GM19452 (cell line): ENCODE data around the gene NAV2.
"Not testable (repeated sequence)": the region's sequence is repeated elsewhere in the genome, so short reads cannot be mapped to it uniquely, and the experiment has no call there.

Source experiments
- ATAC-seq: cut with Tn5 transposase; IDR thresholded peaks from one replicate; pipeline ENCODE4 v1.9.1; 2021; ENCODE audit not compliant: unreplicated experiment

The NAV2 gene

DNA sequence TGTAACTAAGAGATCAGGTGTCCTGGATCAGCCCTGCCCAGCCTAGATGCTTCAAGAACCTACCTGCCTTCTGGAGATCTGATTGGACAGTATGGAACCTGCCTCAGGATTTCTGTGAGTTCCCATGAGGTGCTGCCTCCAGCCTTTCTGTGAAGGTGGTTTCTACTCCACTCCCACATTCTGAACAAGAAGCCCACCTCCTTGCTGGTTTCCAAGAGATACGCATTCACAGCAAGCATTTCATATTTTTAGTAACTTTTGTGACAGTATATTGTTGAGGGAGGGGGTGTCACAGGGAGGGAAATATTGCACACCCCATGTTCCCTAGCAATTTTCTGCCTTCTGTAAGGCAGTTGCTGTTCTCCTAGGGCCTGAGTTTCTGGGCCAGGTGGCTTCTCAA lies 204.4 kb downstream of the NAV2 start:
- ATAC-seq, result no peak

DNA sequence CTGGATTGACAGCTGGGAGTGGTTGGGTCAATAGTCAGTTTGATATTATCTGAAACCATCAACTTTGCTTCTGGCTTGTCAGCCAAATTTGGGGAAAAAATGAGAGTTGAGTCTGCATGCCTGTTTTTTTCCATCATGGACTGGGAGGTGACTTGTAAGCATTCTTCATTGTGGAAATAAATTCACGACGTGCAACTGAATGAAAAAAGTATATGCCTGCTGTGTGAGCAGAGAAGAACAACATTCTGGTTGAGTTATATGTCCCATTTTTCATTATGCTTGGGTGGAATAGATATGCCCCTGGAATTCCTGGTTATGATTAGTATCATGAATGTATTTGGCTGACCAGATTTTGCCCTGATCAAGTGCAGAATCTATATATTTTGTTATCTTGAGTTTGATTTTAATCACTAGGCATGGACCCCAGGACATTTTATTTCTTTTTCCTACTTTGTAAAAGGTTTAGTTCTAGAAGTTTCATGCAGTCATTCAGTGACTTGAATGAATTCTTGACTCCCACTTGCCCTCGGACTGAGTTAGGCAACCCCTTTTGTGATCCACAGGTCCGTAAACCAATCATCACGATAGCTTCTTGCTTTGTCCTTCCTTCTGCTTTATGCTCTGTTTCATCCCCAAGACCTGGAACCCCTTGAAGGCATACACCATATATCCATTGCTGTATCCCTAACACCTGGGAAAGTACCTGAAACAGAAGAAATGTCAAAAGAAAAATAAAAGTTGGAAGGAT lies 205.8 kb downstream of the NAV2 start:
- ATAC-seq, result no peak

DNA sequence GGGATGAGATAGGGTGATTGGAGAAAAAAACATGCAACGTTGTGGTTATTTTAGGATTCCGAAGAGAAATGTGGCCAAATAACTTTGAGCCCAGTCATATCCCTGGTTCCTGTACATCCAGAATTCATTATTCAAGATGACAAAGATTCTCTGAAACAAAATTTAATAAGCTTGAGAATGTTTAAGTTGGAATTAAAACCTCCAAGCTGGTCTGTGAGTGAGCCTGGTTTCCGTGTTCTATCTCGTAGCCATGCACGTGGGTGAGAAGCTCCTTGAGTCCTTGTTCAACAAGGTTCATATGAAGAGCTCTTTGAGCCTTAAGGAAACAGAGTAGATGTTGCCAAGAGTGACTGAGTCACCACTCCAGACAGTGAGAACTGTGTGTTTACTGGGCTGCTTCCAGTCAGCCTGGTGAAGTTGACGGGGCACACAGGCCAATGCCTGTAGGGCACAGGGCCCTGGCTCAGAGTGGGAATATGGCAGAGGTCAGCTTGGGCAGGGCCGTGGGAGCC lies 206.5 kb downstream of the NAV2 start:
- ATAC-seq, result no peak

DNA sequence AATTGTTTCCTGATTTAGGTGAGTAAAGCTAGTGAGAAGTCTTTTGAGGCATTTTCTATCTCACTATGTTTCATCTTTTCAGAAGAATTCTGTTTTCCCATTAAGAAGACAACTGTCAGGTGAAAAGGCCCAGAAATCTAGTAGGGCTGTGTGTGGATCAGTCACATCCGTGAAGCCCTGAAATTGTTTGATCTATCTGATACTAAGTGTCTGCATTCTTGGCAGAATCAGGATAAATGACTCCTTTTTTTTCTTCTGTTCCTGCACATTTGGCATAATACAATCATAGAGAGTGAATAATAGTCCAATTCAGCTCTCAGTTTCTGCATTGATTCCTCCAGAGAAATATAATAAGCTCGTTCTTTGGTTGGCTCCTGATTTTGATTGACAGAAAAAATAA lies 208.3 kb downstream of the NAV2 start:
- ATAC-seq, result no peak

DNA sequence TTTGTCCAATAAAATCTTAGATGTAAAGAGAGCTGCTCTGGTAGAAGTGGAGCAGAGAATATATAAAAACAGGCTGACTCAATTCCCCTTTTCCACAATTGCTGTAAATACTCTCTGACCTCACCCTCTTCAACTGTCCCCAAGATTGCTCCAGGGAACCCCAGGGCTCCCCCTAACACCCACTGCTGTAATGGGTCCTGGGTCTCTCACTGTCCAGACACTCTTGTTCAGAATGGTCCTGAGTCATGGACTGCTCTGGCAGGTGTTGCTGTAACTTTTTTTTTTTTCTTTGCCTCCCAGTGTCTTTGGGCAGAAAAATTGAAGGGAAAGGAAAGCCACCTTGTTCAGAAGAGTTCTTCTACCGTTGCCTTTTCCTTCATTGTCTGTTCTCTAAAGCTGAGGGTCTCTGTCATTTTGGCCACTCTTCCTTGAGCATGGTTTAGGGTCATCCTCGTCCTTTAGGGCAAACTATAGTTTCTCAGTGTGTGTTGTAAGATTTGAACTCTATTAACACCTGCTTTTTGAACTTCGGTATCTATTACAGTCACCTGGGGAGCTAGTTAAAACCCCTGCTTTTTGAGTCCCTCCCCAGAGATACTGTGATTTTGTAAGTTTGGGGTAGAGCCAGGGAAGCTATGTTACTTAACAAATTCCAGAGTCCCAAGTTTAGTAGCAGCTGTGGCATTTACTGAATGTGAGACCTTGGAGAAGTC lies 209.5 kb downstream of the NAV2 start:
- no peak for ATAC-seq

DNA sequence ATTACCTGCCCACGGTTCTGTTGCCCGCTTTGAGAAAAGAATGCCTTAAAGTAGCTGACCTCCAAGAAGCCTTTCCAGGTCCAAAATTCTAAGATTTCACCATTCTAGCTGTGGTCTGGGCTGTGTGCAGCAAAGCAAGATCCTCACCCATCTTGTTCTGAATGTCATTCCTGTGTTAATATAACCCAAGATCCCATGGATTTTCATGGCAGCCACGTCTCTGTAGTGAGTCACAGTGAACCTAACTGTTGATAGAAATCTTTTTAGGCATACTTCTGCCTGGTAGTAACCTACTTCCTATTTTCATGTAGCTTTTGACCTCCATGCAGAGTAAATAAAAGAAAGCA lies 210.0 kb downstream of the NAV2 start:
- no peak for ATAC-seq

DNA sequence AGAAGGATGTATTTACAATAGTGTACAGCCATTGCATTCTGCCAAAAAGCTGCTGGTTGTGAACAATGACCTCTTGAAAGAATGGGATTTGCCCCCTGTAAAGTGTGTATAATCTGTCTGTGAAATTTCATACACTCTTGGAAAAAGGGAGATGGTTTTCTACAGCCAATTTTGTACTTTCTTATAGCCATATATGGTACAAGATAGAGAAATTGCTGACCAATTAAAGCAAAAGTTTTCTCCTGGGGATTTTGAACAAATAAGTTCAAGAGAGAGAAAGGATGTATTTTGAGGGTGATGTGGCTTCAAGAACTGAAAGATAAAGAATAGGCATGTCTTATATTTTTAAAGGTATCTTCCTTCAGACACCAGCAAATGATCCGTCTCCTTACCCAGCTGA lies 211.0 kb downstream of the NAV2 start:
- no peak for ATAC-seq

DNA sequence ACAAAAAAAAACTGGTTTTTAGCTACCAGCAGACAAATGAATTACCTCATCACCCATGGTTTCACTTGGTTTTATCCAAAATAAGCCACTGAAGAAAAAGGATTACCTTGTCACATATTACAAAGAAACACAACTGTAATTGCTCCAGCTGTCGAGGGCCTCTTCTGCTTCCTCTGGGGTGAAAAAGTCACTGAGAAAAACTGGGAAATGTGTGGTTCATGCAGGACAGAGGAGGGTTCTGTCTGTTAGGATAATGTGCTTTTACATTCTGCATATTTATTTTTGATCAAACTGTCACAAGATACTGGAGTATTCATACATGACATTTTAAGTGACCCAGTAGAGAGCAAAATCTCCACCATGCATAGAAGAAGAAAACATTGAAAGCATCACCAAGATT lies 211.7 kb downstream of the NAV2 start:
- ATAC-seq, result no peak

DNA sequence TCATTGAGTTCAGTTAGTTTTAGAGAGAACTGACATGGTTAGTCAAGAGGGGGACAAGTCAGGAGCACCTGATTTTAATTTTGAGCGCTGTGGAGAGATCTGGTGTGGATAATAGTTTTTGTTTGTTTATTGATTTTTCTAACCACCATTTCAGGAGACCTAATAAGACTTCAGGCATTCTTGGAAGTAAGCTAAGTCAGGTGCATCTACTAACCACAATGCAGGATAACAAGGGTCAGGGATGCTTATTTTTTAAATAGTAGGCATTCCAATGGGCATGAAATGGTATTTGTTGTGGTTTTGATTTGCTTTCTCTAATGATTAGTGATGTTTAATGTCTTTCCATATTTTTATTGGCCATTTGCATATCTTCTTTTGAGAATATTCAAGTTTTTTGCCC lies 212.1 kb downstream of the NAV2 start:
- ATAC-seq, result no peak

DNA sequence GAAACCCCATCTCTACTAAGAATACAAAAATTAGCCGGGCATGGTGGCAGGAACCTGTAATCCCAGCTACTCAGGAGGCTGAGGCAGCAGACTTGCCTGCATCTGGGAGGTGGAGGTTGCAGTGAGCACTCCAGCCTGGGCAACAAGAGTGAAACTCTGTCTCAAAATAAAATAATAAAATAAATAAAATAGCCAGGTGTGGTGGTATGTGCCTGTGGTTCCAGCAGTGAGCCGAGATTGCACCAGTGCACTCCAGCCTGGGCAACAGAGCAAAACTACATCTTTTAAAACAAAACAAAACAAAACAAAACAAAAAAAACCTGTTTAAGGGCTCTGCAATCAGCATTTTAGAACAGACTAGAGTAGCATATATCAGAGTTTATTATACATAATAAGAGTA lies 214.8 kb downstream of the NAV2 start:
- not testable (repeated sequence) for ATAC-seq

DNA sequence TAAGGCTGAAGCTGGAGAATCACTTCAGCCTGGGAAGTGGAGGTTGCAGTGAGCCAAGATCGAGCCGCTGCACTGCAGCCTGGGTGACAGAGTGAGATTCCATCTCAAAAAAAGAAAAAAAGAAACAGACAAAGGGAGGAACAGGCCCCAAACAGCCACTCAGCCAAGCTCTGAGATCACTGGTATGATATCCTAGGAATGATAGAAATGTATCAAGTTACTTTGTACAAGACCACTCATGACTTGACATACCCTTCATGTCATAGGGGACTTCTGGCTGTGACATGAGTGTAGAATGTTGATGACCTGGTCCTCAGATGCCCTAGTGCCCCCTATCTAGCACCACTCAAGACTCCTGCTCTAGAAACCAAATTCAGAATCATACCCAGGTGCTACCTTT lies 216.5 kb downstream of the NAV2 start:
- no peak for ATAC-seq

DNA sequence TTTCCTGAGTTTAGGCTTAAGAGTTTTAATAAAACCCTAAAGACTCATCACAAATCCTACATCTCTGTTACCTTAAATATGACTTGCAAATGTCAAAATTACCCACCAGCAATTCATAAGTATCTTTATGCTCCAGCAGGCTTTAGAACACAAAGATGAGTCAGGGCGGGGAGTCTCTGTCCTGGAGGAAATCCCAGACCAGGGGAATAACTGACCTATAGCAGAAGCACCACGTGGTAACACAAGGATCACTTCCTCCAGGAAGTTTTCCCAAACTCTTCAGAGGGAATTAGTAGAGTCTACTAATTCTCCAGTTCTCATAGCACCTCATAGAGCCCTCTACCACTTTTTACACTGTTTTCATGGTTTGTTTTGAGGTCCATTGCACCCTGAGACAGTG lies 217.0 kb downstream of the NAV2 start:
- no peak for ATAC-seq

DNA sequence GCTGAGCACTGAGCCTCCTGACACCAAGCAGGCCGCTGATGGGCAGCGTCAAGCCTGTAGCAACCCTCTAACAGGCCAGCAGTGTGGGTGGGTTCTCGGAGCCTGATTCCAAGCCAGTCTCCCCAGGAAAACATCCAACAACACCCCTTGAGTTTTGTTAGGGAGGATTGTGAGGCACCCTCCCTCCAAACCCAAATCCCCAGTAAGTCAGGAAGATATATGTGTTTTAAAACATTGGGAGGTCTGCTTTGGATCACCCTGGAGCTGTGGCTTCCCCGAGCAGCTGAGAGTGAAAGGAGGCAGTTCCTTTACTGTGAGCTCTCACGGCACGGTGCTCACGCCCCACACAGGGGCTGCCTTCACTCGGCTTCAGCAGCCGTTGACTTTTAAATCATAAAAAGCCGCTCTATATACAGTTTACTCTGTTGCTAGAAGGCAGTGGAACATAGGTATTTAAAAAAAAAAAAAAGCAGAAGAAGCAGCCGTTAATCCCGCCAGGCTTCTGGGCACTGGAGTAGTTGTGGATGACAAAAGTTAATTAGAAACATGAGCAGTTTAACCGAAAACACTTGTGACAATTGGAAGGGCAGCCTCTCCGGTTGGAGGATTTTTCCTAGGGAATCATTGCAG lies 218.6 kb downstream of the NAV2 start:
- no peak for ATAC-seq

DNA sequence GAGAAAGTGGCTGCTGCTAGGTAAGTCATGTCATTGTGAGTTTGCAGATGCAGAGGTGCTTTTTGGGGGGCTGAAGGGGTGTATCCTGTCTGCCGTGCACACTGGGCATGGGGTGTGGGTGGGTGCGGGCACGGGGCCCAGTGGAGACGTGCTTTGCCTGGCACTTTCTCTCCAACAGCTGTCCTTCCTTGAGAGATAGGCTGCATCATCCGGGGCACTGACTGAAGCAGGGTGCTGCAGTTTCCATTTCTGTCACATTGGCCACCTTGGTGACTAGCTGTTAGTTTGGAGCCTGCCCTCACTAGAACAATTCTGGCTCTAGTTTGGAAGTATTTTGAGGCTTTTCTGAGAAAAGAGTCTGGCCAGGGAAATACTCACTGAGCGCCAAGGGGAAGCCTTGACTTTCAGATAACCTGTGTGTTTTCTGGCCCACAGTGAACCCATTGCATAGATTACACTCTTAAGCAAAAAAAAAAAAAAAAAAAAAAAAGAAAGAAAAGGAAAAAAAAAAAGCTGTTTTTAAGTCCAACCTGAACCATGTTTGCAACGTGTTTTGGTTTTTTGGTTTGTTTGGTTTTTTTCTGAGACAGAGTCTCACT lies 219.2 kb downstream of the NAV2 start:
- no peak for ATAC-seq

DNA sequence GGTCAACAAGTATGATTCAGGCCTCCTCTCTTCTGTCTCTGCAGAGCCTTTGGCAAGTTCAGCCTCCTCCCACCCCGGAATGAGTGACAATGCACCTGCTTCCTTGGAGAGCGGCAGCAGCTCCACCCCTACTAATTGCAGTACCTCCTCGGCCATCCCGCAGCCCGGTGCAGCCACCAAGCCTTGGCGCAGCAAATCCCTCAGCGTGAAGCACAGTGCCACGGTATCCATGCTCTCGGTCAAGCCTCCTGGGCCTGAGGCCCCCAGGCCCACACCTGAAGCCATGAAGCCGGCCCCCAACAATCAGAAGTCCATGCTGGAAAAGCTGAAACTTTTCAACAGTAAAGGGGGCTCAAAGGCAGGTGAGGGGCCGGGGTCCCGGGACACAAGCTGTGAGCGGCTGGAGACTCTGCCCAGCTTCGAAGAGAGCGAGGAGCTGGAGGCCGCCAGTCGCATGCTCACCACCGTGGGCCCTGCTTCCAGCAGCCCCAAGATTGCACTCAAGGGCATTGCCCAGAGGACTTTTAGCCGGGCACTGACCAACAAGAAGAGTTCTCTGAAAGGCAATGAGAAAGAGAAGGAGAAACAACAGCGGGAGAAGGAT lies 220.6 kb downstream of the NAV2 start:
- ATAC-seq, result no peak

DNA sequence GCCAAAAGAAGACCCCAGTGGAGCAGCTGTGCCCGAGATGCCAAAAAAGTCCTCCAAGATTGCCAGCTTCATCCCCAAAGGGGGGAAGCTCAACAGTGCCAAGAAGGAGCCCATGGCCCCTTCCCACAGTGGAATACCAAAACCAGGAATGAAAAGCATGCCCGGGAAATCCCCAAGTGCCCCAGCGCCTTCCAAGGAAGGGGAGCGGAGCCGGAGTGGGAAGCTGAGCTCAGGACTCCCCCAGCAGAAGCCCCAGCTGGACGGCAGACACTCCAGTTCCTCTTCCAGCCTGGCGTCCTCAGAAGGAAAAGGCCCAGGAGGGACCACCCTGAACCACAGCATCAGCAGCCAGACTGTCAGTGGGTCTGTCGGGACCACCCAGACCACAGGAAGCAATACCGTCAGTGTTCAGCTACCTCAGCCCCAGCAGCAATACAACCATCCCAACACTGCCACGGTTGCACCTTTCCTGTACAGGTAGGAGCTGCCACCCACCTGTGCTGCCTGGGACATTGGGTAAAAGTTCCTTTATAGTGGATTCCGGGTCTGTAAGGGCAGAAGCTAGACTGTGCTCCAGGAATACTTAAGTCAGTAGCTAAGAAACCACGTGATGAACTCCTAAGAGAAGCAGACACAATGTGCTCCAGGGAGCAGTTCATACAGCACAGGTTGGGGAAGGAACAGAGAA lies 221.3 kb downstream of the NAV2 start:
- no peak for ATAC-seq

DNA sequence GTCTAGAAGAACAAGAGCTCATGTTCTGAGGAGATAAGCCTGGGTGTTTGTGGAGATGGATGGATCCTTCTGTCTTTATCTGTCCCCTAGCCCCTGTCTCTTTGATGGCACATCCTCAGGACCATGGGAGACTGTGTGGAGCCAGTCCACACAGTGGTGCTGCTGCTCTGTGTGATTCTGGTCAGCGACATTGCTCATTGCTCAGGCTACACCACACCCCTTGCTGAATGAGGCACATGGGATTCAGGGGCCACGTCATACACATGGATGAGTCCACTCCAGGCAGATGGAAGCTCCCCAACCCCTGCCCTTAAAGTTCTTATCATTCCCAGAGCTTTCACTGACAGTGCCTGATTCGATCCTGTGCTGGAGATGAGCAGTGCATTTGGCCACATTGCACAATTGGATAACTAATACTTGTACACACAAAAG lies 222.2 kb downstream of the NAV2 start:
- no peak for ATAC-seq

DNA sequence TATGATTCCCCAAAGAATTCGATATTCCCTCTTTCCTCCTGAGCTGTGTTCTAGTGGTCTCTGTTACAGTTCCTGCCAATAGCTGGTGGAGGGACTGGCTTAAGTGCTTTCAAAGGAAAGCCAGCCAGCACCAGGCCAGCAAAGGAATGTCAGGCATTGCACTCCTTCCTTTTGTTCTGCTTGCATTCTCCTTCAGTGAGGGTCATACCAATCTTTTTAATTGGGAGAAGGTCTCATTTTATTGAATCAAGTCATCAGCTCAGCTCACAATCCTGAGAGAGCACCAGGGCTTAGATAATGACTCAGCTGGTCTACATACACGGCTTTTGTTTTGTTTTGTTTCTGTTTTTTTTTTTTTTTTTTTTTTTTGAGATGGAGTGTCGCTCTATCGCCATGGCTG lies 222.9 kb downstream of the NAV2 start:
- no peak for ATAC-seq

DNA sequence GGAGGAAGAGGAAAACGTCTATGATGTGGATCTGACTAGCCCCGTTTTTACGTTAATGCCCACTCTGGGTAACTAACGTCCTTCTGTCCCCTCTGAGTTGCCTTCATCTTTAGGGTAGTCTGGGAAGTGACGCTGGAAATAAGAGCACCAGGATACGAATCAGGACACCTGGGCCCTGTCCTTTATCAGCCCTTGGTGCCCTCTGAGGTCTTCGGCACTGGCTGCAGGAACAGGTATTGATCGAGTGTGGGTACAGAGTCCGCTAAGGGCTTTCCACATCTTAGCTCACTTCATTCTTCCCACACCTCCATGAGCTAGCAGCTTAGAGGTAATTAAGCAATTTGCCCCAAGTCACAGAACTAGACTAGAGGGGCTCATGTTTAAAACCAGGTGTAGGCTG lies 223.8 kb downstream of the NAV2 start:
- no peak for ATAC-seq

DNA sequence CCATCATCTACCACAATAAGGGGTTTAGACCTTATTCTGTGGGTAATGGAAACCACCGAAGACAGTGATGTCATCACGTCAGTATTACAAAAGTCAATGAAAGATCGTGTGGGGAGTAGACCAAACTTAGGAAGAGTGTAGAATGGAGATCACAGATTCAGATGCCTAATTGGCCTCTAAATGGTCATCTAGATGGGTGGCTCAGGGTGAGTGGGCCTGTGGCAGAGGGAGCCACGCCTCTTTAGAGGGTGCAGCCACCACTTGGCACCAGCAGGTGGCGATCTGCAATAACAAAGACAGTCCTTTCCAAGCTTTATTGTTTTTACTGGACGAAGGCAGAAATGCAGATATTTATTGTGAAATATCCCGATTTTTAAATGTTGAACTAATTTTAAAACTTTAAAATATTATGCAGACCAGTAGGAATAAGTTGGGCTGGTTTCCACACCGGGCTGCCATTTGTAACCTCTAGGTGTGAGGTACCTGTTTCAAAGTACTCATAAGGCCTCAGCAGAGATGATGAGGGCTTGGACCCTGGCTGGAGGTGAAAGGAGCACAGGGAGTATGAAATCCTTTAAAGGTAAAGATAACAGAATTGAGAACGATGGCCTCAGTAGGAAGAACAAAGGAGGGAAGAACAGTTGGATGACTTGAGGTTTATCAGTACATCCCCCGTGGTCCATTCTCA lies 225.7 kb downstream of the NAV2 start:
- ATAC-seq, result peak; percentile 71
